Measurements from ENCODE around the gene G0S2. TPM values are rescaled to one million over a fixed set of nuclear protein-coding genes. Genes with fewer than 3 reads are reported as not detected.

The G0S2 gene
- total and polyA plus RNA-seq, 2 experiments from 2014 or later, result 3.2 to 8.2 TPM

GRCh38 chr1:209630383-209631225 lies 44.6 kb upstream of the G0S2 start:
- H3K27ac ChIP-seq (ENCODE audit: low read depth), result no peak overlapping the region
- no peak overlapping the region for H3K4me3 ChIP-seq
- Mint-ChIP-seq H3K27me3 (ENCODE audit: insufficient read depth, low read depth, poor library complexity) (peaks cover 9% of the 10 kb centered on the region), H3K27ac (peak overlapping the region; percentile 36; the same call in 1 of the 2 replicates), H3K36me3 (ENCODE audit: low read depth) (no peaks in the 10 kb centered on the region), H3K4me3 (no peak overlapping the region), H3K9me3 (no peaks in the 10 kb centered on the region; the same call in 2 of the 3 replicates), H3K4me1 (peaks cover 34% of the 10 kb centered on the region)
- ATAC-seq (peak; percentile 68), DNase-seq (ENCODE audit: low spot score) (peak; percentile 73)
- TF ChIP-seq POLR2AphosphoS5 (IDR thresholded peaks at IDR 0.05; ENCODE audit: low read depth) (no peak), NANOG (IDR thresholded peaks at IDR 0.05; ENCODE audit: borderline replicate concordance) (peak; percentile 62), ZNF462 (CRISPR knock-in tag; IDR thresholded peaks at IDR 0.05) (peak; percentile 53; the same call in 1 of the 2 replicates), EZH2 (IDR thresholded peaks at IDR 0.05; ENCODE audit: low read depth, unreplicated experiment) (no peak)
- no peaks in the 10 kb centered on the region for H3K79me2 ChIP-seq (replicated peaks; ENCODE audit: insufficient read depth)
- H3K9me2 ChIP-seq (ENCODE audit: insufficient read depth), result peaks cover 5% of the 10 kb centered on the region; the same call in 1 of the 2 replicates
- H3F3A ChIP-seq (replicated peaks; ENCODE audit: low read depth), result no peaks in the 10 kb centered on the region
- peaks cover 15% of the 10 kb centered on the region for H3K4me1 ChIP-seq (ENCODE audit: insufficient read depth)
- no peaks in the 10 kb centered on the region for H3K27me3 ChIP-seq (ENCODE audit: insufficient read depth)
- H3K4me2 ChIP-seq, result peak overlapping the region; percentile 37
- H4K20me1 ChIP-seq (replicated peaks; ENCODE audit: insufficient read depth), result no peaks in the 10 kb centered on the region
- peak overlapping the region; percentile 2; the same call in 1 of the 2 replicates for H2AFZ ChIP-seq
- H3K36me3 ChIP-seq (ENCODE audit: insufficient read depth), result no peaks in the 10 kb centered on the region
